WERI-Rb-1 (cell line): ENCODE measurements around the gene PNPLA2.
A peak's percentile ranks its signal among the peaks of the same experiment; 100 is the strongest.

Source experiments
- DNase-seq: peaks from one replicate; pipeline ENCODE4 v3.0.0-alpha.2; 2020
- H3K27ac ChIP-seq: fragments of 250-450 bp; sonication (Bioruptor Pico); 2 replicates; pipeline ENCODE4 v1.5.1; 2020; ENCODE audit warnings: mild to moderate bottlenecking, moderate library complexity
- H3K27me3 ChIP-seq: fragments of 250-450 bp; sonication (Bioruptor Pico); 2 replicates; pipeline ENCODE4 v1.5.1; 2021; ENCODE audit warnings: mild to moderate bottlenecking, low read depth, moderate library complexity; ENCODE audit not compliant: insufficient read depth, severe bottlenecking
- H3K36me3 ChIP-seq: fragments of 250-450 bp; sonication (Bioruptor Pico); 2 replicates; pipeline ENCODE4 v1.5.1; 2020; ENCODE audit warnings: mild to moderate bottlenecking, moderate library complexity
- H3K4me3 ChIP-seq: 2 replicates; pipeline ENCODE4 v1.5.1; 2011; ENCODE audit warnings: low read depth, mild to moderate bottlenecking, control low read depth, low read length
- H3K9me3 ChIP-seq: fragments of 250-450 bp; sonication (Bioruptor Pico); 2 replicates; pipeline ENCODE4 v1.5.1; 2021; ENCODE audit warnings: mild to moderate bottlenecking, moderate library complexity; ENCODE audit not compliant: severe bottlenecking
- TF ChIP-seq, protein P1 (sequence below): IDR thresholded peaks from 2 replicates; pipeline ENCODE4 v1.5.1; 2011; ENCODE audit warnings: low read depth, mild to moderate bottlenecking, control low read depth, inconsistent platforms, low read length

PNPLA2 gene

DNA sequence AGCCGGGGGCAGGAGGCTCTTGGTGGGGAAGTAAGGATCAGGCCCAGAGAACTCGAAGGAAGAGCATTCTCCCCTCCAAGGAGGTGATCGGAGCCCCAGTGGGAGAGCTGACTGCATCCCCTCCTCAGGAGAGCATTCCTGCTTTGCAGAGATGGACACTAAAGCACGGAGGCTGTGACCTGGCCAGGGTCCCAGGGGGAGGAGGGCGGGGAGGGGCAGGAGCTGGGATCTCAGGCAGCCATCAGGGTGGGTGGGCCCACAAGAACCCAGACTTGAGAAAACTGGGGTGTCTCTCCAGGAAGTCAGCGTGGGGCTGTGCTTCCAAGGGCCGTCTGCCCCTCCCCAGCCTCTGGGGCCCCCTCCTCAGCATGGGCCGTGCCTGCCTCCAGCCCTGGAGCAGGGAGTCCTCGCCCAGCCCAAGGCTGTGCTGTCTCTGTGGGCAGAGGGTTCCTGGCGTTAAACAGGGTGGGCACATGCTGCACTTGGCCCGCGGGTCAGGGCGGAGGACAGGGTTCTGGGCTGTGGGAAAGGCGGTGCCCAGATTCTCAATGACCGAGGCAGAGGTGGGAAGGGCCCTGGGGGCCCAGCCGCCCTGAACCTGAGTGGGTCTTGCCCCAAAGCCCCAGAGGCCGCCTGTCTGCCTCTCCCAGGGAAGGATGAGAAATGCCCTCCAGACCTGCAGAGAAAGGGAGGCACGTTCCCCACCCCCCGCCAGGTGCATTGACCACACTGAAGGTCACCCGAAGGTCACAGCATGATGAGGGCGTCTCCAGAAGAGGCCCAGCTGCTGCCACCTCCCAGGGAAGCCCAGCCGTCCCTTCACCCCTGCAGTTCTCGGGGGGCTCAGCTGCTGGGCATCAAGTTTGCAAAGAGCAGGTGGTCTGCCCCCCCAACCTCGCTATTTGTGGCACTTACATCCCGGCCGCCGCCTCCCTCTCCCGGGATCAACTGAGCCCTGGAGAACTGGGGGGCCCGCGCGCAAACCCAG lies 29.5 kb upstream of the PNPLA2 start:
- no peak overlapping the region for H3K4me3 ChIP-seq
- H3K9me3 ChIP-seq = no peaks in the 10 kb centered on the region
- H3K27ac ChIP-seq = no peak overlapping the region
- TF ChIP-seq, protein P1, sequence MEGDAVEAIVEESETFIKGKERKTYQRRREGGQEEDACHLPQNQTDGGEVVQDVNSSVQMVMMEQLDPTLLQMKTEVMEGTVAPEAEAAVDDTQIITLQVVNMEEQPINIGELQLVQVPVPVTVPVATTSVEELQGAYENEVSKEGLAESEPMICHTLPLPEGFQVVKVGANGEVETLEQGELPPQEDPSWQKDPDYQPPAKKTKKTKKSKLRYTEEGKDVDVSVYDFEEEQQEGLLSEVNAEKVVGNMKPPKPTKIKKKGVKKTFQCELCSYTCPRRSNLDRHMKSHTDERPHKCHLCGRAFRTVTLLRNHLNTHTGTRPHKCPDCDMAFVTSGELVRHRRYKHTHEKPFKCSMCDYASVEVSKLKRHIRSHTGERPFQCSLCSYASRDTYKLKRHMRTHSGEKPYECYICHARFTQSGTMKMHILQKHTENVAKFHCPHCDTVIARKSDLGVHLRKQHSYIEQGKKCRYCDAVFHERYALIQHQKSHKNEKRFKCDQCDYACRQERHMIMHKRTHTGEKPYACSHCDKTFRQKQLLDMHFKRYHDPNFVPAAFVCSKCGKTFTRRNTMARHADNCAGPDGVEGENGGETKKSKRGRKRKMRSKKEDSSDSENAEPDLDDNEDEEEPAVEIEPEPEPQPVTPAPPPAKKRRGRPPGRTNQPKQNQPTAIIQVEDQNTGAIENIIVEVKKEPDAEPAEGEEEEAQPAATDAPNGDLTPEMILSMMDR = no peak
- H3K36me3 ChIP-seq = peaks cover 30% of the 10 kb centered on the region
- DNase-seq = no peak
- no peaks in the 10 kb centered on the region for H3K27me3 ChIP-seq

DNA sequence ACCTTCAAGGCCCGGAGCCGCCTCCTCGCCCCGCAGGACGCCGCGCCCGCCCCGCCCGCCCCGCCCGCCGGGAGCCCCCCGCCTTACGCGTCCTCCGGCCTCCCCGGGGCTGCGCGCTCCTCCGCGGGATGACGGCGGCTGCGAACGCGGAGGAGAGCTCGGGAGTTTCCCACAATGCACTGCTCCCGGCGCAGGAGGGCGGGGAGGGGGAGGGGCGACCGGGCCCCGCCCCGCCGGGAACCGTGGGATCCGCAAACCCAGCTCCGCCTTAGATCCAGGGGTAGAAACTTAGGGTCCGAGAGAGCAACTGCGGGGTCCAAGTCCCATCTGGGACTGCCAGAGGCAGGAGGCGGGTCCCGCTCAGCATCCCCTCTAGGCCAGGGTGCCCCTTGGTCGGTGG lies 28.8 kb upstream of the PNPLA2 start, which contains the start of gene CEND1:
CEND1 (minus strand) TSS at position 148 of the 400 bp plus-strand sequence. CDS start 1,514 bp downstream, outside the sequence.
- H3K4me3 ChIP-seq = no peak within 1 kb of the TSS
- DNase-seq = peak; percentile 51
- TF ChIP-seq, protein P1 = no peak
- H3K36me3 ChIP-seq = peaks cover 35% of the 10 kb centered on the region
- no peaks in the 10 kb centered on the region for H3K27me3 ChIP-seq
- no peak within 1 kb of the TSS for H3K27ac ChIP-seq
- H3K9me3 ChIP-seq = no peaks in the 10 kb centered on the region

DNA sequence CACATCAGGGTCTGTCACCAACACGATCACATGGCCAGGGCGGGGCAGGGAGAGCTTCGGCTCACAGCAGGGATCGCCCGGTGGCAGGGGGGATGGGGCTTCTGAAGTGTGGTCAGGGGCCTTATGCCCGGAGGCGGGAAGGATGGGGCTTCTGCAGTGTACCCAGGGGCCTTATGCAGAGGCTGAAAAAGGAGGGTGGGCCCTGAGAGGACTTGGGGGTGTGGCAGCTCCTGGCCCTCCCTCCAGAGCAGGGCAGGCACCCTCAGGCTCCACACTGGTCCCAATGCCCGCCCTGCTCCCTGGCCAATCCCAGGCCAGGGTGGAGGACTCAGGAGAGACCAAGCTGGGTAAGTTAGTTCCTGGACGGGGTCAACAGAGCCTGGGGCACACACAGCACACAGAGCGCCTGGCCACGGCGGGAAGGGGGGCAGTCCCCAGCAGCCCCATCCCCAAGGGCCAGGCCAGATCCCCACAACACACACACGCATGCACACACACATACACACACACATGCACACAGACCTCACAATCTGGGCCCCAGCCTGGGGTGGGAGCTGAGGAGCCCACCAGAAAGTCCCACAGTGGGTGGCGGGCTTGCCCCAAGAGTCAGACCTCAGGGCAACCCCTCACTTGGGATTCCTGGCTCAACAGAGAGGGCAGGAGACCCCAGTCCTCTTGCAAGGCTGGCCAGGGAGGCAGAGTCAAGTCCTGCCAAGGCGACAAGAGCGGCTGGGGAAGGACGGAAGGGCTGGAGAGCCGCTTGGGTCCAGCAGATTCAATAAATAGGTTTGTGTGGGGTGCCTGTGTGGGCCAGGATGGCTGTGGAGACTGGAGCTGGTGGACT lies 27.8 kb upstream of the PNPLA2 start:
- H3K9me3 ChIP-seq = no peaks in the 10 kb centered on the region
- TF ChIP-seq, protein P1 = no peak
- no peaks in the 10 kb centered on the region for H3K27me3 ChIP-seq
- no peak overlapping the region for H3K27ac ChIP-seq
- H3K4me3 ChIP-seq = no peak overlapping the region
- H3K36me3 ChIP-seq = peaks cover 35% of the 10 kb centered on the region
- DNase-seq = no peak

DNA sequence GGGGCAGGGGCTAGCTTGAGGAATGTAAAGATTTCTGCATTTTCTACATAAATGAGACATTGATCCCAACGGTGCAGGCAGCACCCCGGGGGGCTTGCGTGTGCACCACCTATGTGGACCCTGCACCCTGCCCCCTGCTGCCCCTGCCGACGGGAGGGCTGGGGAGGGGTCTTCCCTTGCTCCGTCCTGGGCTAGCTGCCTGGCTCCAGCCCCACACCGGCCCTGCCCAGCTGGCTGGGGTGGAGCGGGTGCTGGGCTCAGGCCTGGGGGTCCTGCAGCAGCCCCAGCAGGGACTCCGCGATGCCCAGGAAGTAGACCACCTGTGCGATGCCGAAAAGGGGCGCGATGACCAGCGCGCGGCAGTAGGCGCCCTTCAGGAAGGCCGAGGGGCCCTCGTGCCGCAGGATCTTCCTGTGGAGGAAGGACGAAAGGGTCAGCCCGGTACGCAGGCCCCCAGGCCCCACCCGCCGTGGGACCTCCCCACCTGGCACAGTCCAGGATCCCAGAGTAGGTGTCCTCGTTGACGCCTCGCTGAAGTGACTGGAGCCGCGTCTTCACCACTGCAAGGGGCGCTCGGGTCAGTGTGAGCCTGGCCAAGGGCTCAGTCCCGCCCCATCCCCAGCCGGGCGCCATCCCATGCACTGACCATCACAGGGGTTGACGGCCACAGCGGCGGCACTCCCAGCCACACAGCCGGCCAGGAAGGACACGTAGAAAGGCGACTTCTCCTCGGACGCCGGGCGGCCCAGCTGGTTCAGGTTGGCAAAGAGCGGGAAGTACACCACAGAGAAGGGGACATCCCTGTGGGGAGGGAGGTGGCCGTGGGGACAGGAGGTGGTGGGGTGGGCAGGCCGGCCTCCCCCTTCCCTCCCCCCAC lies 26.8 kb upstream of the PNPLA2 start:
- no peak for DNase-seq
- H3K27me3 ChIP-seq = no peaks in the 10 kb centered on the region
- H3K9me3 ChIP-seq = no peaks in the 10 kb centered on the region
- H3K4me3 ChIP-seq = no peak overlapping the region
- H3K27ac ChIP-seq = no peak overlapping the region
- H3K36me3 ChIP-seq = peaks cover 35% of the 10 kb centered on the region
- TF ChIP-seq, protein P1 = no peak

DNA sequence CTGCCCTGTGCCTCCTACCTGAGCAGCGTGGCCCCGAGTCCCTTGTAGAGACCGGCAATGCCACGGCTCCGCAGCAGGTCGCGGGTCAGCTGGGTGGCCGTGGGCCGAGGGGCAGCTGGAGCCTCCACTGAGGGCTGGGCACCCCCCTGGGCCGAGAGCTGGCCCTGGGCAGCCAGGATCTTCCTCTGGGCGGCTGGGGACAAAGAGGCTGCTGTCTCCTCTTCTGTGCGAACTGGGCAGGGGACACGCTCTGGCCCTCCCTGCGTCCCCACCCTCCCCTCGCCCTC lies 26.2 kb upstream of the PNPLA2 start:
- no peaks in the 10 kb centered on the region for H3K27me3 ChIP-seq
- TF ChIP-seq, protein P1 = no peak
- DNase-seq = no peak
- peaks cover 35% of the 10 kb centered on the region for H3K36me3 ChIP-seq
- H3K9me3 ChIP-seq = no peaks in the 10 kb centered on the region
- H3K4me3 ChIP-seq = no peak overlapping the region
- no peak overlapping the region for H3K27ac ChIP-seq
